Esophagus muscularis mucosa (tissue), 4 donors: ENCODE results near the gene ULBP2. TPM values are rescaled to one million over a fixed set of nuclear protein-coding genes. Genes with fewer than 3 reads are reported as not detected.
"Not testable (repeated sequence)": the region's sequence is repeated elsewhere in the genome, so short reads cannot be mapped to it uniquely, and the experiment has no call there.

Source experiments
- DNase-seq: peaks from one replicate; pipeline ENCODE4 v3.0.0-alpha.2; 2017; ENCODE audit errors: extremely low spot score
- H3K27ac ChIP-seq, 4 donors: fragments of 200-600 bp; sonication (generic); replicated peaks in 1 of 4; 1 replicate in 3 of 4; 2 replicates in 1 of 4; pipeline ENCODE4 v1.5.1; 2016 to 2019; ENCODE audit warnings: mild to moderate bottlenecking in 1 of 4
- H3K27me3 ChIP-seq, 4 donors: fragments of 200-600 bp; sonication (generic); one replicate each; pipeline versions ENCODE4 v1.5.1 to v1.6.0; 2016 to 2019
- H3K36me3 ChIP-seq, 4 donors: fragments of 200-600 bp; sonication (generic); one replicate each; pipeline ENCODE4 v1.5.1; 2016 to 2019
- H3K4me1 ChIP-seq, 4 donors: fragments of 200-600 bp; sonication (generic); one replicate each; pipeline ENCODE4 v1.5.1; 2016 to 2019
- H3K4me3 ChIP-seq, 4 donors: fragments of 200-600 bp; sonication (generic); 1 replicate in 2 of 4; 2 replicates in 2 of 4; pipeline ENCODE4 v1.5.1; 2016 to 2019; ENCODE audit warnings: mild to moderate bottlenecking in 4 of 4, moderate library complexity in 1 of 4
- H3K9me3 ChIP-seq, 4 donors: fragments of 200-600 bp; sonication (generic); 1 replicate in 3 of 4; 2 replicates in 1 of 4; pipeline ENCODE4 v1.5.1; 2016 to 2019
- EP300 ChIP-seq: sonication (generic); formaldehyde crosslinking; IDR thresholded peaks from one replicate; pipeline ENCODE4 v1.6.1; 2017; ENCODE audit warnings: antibody characterized with exemption
- POLR2A ChIP-seq: fragments of 450-650 bp; IDR thresholded peaks from one replicate; pipeline ENCODE4 v1.6.1; 2017; ENCODE audit warnings: antibody characterized with exemption, moderate library complexity, mild to moderate bottlenecking, low read depth
- POLR2AphosphoS5 ChIP-seq, 2 donors: sonication (generic); formaldehyde crosslinking; IDR thresholded peaks; one replicate each; pipeline ENCODE4 v1.6.1; 2017; ENCODE audit warnings: antibody characterized with exemption in 2 of 2
- WGBS: methylation state at CpG from one replicate; pipeline ENCODE4 v1.1.5; 2018; 5-methylcytosine and 5-hydroxymethylcytosine counted together
- intact Hi-C: fragments of 100-400 bp; cut with DNase I; formaldehyde crosslinking; loops from one replicate; pipeline ENCODE4 v1.15.1; 2023
- total RNA-seq, 4 donors: library from RNA; depleted of rRNA; stranded (reverse); fragments of >200 nt; gene quantifications; one replicate each; pipeline versions ENCODE4 v1.1.0 to v1.2.1, GENCODE V29; 2016
- TF ChIP-seq, protein P1 (sequence below), 3 experiments: fragments of 200-600 bp in 2 of 3; fragments of 450-650 bp in 1 of 3; sonication (generic) in 2 of 3; IDR thresholded peaks; one replicate each; pipeline ENCODE4 v1.5.1; 2017 to 2019; ENCODE audit warnings: antibody characterized with exemption in 3 of 3, mild to moderate bottlenecking in 2 of 3, moderate library complexity in 1 of 3

ULBP2 gene
- total RNA-seq, 4 donors from 2014 or later: 0.39 TPM; not detected in 3

DNA sequence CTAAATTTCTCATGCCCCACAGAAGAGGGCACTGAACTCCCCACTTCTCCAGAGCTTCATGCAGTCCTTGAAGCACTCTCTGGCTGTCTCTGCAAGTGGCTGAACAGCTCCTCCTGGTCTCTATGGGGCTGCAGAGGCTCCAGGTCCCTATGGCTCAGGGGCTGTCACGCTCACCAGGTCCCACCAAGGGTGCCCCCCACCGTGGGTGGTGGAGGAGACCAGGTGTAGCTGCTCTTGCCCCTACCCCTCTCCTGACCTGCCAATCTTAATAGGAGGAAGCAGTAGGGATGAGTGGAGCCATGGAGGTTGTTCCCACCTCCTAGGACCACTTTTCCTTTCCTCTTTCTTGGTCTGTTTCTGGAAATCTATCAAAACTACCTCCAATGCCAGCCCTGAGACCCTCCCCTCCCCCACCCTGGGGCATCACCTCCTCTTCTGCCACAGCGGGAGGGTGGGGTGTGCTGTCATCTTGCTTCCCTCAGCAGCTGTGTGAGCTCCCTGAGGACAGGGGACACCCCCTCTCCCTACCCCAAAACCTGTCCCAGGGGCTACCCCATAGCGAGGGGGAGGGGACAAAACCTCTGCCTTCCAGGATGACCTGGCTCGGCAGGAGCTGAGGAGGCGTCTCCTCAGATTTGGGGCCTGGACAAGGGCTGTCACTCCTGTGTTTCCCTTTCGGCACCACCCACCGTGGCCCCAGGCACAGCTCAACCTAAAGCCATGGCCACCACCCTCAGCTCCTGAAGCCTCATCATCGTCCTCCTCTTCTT lies 31.9 kb upstream of the ULBP2 start:
- TF ChIP-seq POLR2A: no peak
- no peak for TF ChIP-seq EP300
- TF ChIP-seq POLR2AphosphoS5 (IDR thresholded peaks at IDR 0.05): no peak
- TF ChIP-seq, protein P1, sequence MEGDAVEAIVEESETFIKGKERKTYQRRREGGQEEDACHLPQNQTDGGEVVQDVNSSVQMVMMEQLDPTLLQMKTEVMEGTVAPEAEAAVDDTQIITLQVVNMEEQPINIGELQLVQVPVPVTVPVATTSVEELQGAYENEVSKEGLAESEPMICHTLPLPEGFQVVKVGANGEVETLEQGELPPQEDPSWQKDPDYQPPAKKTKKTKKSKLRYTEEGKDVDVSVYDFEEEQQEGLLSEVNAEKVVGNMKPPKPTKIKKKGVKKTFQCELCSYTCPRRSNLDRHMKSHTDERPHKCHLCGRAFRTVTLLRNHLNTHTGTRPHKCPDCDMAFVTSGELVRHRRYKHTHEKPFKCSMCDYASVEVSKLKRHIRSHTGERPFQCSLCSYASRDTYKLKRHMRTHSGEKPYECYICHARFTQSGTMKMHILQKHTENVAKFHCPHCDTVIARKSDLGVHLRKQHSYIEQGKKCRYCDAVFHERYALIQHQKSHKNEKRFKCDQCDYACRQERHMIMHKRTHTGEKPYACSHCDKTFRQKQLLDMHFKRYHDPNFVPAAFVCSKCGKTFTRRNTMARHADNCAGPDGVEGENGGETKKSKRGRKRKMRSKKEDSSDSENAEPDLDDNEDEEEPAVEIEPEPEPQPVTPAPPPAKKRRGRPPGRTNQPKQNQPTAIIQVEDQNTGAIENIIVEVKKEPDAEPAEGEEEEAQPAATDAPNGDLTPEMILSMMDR (IDR thresholded peaks at IDR 0.05): no peak

DNA sequence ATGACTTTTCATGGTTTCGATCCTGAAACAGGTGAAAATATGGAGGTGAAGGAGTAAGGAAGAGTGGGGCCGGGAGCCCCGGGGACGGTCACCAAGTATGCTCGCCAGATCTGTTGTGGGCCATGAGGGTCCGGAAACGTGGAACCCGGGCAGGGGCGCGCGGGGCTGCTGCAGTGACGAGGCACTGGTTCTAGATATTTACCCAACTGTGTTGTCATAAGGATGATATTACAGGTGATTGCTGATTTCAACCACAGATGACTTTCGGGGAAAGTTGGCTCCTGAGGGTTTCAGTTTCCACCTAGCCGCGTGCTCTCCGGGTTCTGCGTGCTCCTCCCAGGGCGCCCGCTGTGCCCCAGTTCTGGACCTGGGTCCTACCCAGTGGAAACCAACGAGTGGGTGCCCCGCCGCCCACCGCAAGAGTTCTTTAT lies 31.1 kb upstream of the ULBP2 start:
- Histone ChIP-seq H3K27me3 (no peaks in the 10 kb centered on the region), H3K9me3 (peaks cover 0 to 7% (median 3%) of the 10 kb centered on the region in 4 donors), H3K36me3 (no peaks in the 10 kb centered on the region), H3K4me1 (no peaks in the 10 kb centered on the region), H3K4me3 (no peak overlapping the region), H3K27ac (no peak overlapping the region)
- intact Hi-C loops: no loop called here
- no peak for DNase-seq
- TF ChIP-seq, protein P1 (IDR thresholded peaks at IDR 0.05): no peak
- TF ChIP-seq EP300: no peak
- no peak for TF ChIP-seq POLR2AphosphoS5 (IDR thresholded peaks at IDR 0.05)
- no peak for TF ChIP-seq POLR2A
- 93% methylated on average over 23 of the region's 23 CpGs for WGBS

More for the DNA sequence above, 31.9 kb upstream of the ULBP2 start:
- Histone ChIP-seq H3K4me3 (no peak overlapping the region), H3K27ac (no peak overlapping the region), H3K9me3 (peaks cover 0 to 7% (median 3%) of the 10 kb centered on the region in 4 donors), H3K27me3 (no peaks in the 10 kb centered on the region), H3K4me1 (no peaks in the 10 kb centered on the region), H3K36me3 (no peaks in the 10 kb centered on the region)
- DNase-seq: no peak
- intact Hi-C loops: no loop called here
- WGBS: 84% methylated on average over 9 of the region's 9 CpGs

DNA sequence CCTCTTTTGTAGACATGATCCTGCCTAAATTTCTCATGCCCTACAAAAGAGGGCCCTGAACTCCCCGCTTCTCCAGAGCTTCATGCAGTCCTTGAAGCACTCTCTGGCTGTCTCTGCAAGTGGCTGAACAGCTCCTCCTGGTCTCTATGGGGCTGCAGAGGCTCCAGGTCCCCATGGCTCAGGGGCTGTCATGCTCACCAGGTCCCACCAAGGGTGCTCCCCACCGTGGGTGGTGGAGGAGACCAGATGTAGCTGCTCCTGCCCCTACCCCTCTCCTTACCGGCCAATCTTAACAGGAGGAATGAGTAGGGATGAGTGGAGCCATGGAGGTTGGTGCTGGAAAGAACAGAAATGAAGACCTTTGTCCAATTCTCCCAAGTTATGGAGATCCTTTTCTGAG lies 29.1 kb upstream of the ULBP2 start:
- H3K4me3 ChIP-seq, DNase-seq, H3K9me3 ChIP-seq, H3K36me3 ChIP-seq, H3K27me3 ChIP-seq, H3K27ac ChIP-seq, H3K4me1 ChIP-seq, intact Hi-C loops: not testable (repeated sequence)
- 80% methylated on average over 1 of the region's 3 CpGs for WGBS

DNA sequence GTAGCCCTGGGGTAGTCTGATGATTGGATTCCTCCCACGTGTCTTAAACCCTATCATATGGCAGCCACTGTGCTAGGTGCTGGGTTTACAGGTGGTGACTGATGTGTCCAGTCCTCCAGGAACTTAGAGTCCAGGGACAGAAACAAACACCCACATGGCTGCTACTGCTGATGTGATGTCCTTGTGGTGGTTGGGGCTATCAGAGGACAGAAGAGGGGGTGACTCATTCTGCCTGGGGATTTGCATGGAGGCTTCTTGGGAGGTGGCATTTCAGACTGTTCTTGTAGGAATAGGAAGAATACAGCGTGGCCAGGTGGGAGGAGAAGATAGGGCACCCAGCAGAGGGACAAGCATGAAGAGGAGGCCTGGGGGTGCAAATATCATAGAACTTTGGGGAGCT lies 28.7 kb upstream of the ULBP2 start:
- peaks cover 0 to 7% (median 2%) of the 10 kb centered on the region in 4 donors for H3K9me3 ChIP-seq
- WGBS: 82% methylated on average over 2 of the region's 2 CpGs
- no peak for TF ChIP-seq POLR2A
- no peak for TF ChIP-seq POLR2AphosphoS5 (IDR thresholded peaks at IDR 0.05)
- no peak for TF ChIP-seq EP300
- H3K36me3 ChIP-seq: no peaks in the 10 kb centered on the region
- H3K27me3 ChIP-seq: no peaks in the 10 kb centered on the region
- no peak overlapping the region for H3K27ac ChIP-seq
- no peak for DNase-seq
- no peaks in the 10 kb centered on the region for H3K4me1 ChIP-seq
- intact Hi-C loops: no loop called here
- H3K4me3 ChIP-seq: no peak overlapping the region

DNA sequence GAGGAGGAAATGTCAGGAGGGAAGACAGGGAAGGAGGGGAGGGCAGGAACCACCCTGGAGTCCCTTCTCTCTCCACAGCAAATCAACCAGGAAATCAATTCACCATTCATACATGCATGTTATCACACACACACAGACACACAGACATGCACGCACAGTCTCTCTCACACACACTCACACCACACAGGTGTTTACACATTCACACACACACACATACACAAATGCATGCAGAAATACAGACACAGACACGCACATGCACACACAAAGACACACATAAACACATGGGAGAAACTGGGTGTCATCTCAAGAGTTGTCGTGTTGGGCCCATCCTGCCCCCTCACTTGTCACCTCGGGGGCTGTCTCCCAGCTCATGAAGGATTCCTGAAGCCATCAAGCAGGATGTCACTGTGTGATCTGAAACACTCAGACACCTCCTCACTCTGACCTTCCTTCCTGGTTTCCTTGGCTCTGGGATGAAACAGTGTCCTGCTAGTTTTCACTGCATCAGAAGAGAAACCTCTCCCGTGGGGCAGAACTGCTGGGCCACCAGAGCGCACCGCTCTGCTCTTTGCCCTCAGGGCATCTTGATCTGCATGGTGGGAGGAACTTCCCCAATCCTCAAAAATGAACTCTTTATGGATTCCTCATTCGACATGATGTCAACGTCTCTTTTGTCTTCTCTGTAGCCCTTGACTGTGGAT lies 28.1 kb upstream of the ULBP2 start:
- no peak for DNase-seq
- intact Hi-C loops: no loop called here
- H3K27me3 ChIP-seq: no peaks in the 10 kb centered on the region
- H3K36me3 ChIP-seq: no peaks in the 10 kb centered on the region
- peaks cover 0 to under 1% (median 0%) of the 10 kb centered on the region in 4 donors for H3K9me3 ChIP-seq
- H3K4me3 ChIP-seq: no peak overlapping the region
- no peaks in the 10 kb centered on the region for H3K4me1 ChIP-seq
- no peak overlapping the region for H3K27ac ChIP-seq
- TF ChIP-seq POLR2AphosphoS5 (IDR thresholded peaks at IDR 0.05) (no peak), POLR2A (no peak), EP300 (no peak)
- TF ChIP-seq, protein P1 (IDR thresholded peaks at IDR 0.05): no peak
- 79% methylated on average over 9 of the region's 9 CpGs for WGBS
